Measurements from ENCODE around the gene PPP1R3F.

Gene PPP1R3F

GRCh38 chrX:49228185-49228584 lies 41.4 kb upstream of the PPP1R3F start:
- no peak overlapping the region for H3K4me3 ChIP-seq
- no peak for DNase-seq (ENCODE audit: low spot score)
- H3K27ac ChIP-seq, result no peak overlapping the region
- no peak for TF ChIP-seq CTCF (IDR thresholded peaks at IDR 0.05)

- Histone ChIP-seq H3K4me3 (peak overlapping the region; percentile 64), H3K27ac (peak overlapping the region in 1 of 2 donors; percentile 51)
- no peak for TF ChIP-seq CTCF (IDR thresholded peaks at IDR 0.05)
- DNase-seq (ENCODE audit: low spot score), result no peak
Measured at GRCh38 chrX:49230500-49231232, 38.9 kb upstream of the PPP1R3F start.

GRCh38 chrX:49231333-49232000 lies 38.1 kb upstream of the PPP1R3F start:
- Histone ChIP-seq H3K4me3 (no peak overlapping the region), H3K27ac (no peak overlapping the region)
- TF ChIP-seq CTCF (IDR thresholded peaks at IDR 0.05), result no peak
- DNase-seq (ENCODE audit: low spot score), result no peak

GRCh38 chrX:49232525-49232924 lies 37.1 kb upstream of the PPP1R3F start:
- TF ChIP-seq CTCF (IDR thresholded peaks at IDR 0.05), result no peak
- no peak for DNase-seq (ENCODE audit: low spot score)
- Histone ChIP-seq H3K27ac (no peak overlapping the region), H3K4me3 (no peak overlapping the region)

GRCh38 chrX:49233176-49233575 lies 36.4 kb upstream of the PPP1R3F start, which contains the start of gene CACNA1F:
TSS of gene CACNA1F (minus strand) at chrX:49233340. CDS start at chrX:49233309, 31 bp downstream.
- TF ChIP-seq CTCF (IDR thresholded peaks at IDR 0.05), result no peak
- Histone ChIP-seq H3K4me3 (peak within 1 kb of the TSS; percentile 28), H3K27ac (no peak within 1 kb of the TSS)
- no peak for DNase-seq (ENCODE audit: low spot score)

- no peak for DNase-seq (ENCODE audit: low spot score)
- TF ChIP-seq CTCF (IDR thresholded peaks at IDR 0.05), result no peak
- Histone ChIP-seq H3K27ac (no peak overlapping the region), H3K4me3 (peak overlapping the region; percentile 28)
Measured at GRCh38 chrX:49233887-49234555, 35.6 kb upstream of the PPP1R3F start.

All from coronary artery (tissue), 2 donors.